Skeletal muscle satellite cell (primary cell): ENCODE measurements around the gene SAXO1.
"Not testable (repeated sequence)": the region's sequence is repeated elsewhere in the genome, so short reads cannot be mapped to it uniquely, and the experiment has no call there.

Source experiments
- H3K27me3 ChIP-seq: 2 replicates; pipeline ENCODE4 v1.7.0; 2013; ENCODE audit warnings: low read length; ENCODE audit not compliant: control insufficient read depth, insufficient read depth
- H3K36me3 ChIP-seq: 2 replicates; pipeline ENCODE4 v1.7.0; 2013; ENCODE audit warnings: mild to moderate bottlenecking, control low read depth, low read length; ENCODE audit not compliant: insufficient read depth
- H3K4me1 ChIP-seq: 2 replicates; pipeline ENCODE4 v1.7.0; 2013; ENCODE audit warnings: low read length; ENCODE audit not compliant: control insufficient read depth, insufficient read depth
- H3K4me2 ChIP-seq: 2 replicates; pipeline ENCODE4 v1.7.0; 2013; ENCODE audit warnings: mild to moderate bottlenecking, low read length
- H3K4me3 ChIP-seq: 2 replicates; pipeline ENCODE4 v1.7.0; 2013; ENCODE audit warnings: low read length
- H3K9ac ChIP-seq: 2 replicates; pipeline ENCODE4 v1.7.0; 2013; ENCODE audit warnings: mild to moderate bottlenecking, low read depth, low read length, moderate library complexity
- H3K9me3 ChIP-seq: replicated peaks from 2 replicates; pipeline ENCODE4 v1.7.0; 2013; ENCODE audit warnings: mild to moderate bottlenecking, control low read depth, low read length

The SAXO1 gene

GRCh38 chr9:18996211-18996610, 36.8 kb downstream of the SAXO1 start:
- Histone ChIP-seq H3K36me3 (no peaks in the 10 kb centered on the region), H3K9ac (no peak overlapping the region), H3K4me1 (no peaks in the 10 kb centered on the region), H3K4me3 (no peak overlapping the region), H3K27me3 (no peaks in the 10 kb centered on the region), H3K9me3 (peaks cover 3% of the 10 kb centered on the region), H3K4me2 (no peak overlapping the region)

GRCh38 chr9:18994263-18994916, 38.6 kb downstream of the SAXO1 start:
- Histone ChIP-seq H3K9me3 (peaks cover 3% of the 10 kb centered on the region), H3K4me2 (no peak overlapping the region), H3K36me3 (no peaks in the 10 kb centered on the region), H3K4me1 (no peaks in the 10 kb centered on the region), H3K27me3 (no peaks in the 10 kb centered on the region), H3K9ac (no peak overlapping the region), H3K4me3 (no peak overlapping the region)

- H3K9ac ChIP-seq, H3K27me3 ChIP-seq, H3K4me3 ChIP-seq, H3K36me3 ChIP-seq, H3K4me2 ChIP-seq, H3K4me1 ChIP-seq, H3K9me3 ChIP-seq: not testable (repeated sequence)
Observed at GRCh38 chr9:18991197-18991596, 41.8 kb downstream of the SAXO1 start.

- Histone ChIP-seq H3K4me2 (no peak overlapping the region), H3K4me1 (no peaks in the 10 kb centered on the region), H3K9me3 (no peaks in the 10 kb centered on the region), H3K36me3 (no peaks in the 10 kb centered on the region), H3K27me3 (no peaks in the 10 kb centered on the region), H3K4me3 (no peak overlapping the region), H3K9ac (no peak overlapping the region)
Observed at GRCh38 chr9:18990494-18990893, 42.5 kb downstream of the SAXO1 start.

GRCh38 chr9:18989865-18990264, 43.1 kb downstream of the SAXO1 start:
- H3K27me3 ChIP-seq, result no peaks in the 10 kb centered on the region
- no peak overlapping the region for H3K4me2 ChIP-seq
- H3K36me3 ChIP-seq, result no peaks in the 10 kb centered on the region
- H3K9ac ChIP-seq, result no peak overlapping the region
- no peaks in the 10 kb centered on the region for H3K9me3 ChIP-seq
- H3K4me3 ChIP-seq, result no peak overlapping the region
- H3K4me1 ChIP-seq, result no peaks in the 10 kb centered on the region

- no peak overlapping the region for H3K4me2 ChIP-seq
Observed at GRCh38 chr9:18989097-18989496, 43.9 kb downstream of the SAXO1 start.

GRCh38 chr9:18988003-18988402, 45.0 kb downstream of the SAXO1 start:
- Histone ChIP-seq H3K36me3 (no peaks in the 10 kb centered on the region), H3K4me1 (no peaks in the 10 kb centered on the region), H3K9ac (no peak overlapping the region), H3K9me3 (no peaks in the 10 kb centered on the region), H3K4me3 (no peak overlapping the region), H3K27me3 (no peaks in the 10 kb centered on the region), H3K4me2 (no peak overlapping the region)

More at GRCh38 chr9:18989097-18989496, 43.9 kb downstream of the SAXO1 start:
- no peaks in the 10 kb centered on the region for H3K4me1 ChIP-seq
- H3K4me3 ChIP-seq, result no peak overlapping the region
- H3K27me3 ChIP-seq, result no peaks in the 10 kb centered on the region
- no peaks in the 10 kb centered on the region for H3K36me3 ChIP-seq
- H3K9me3 ChIP-seq, result no peaks in the 10 kb centered on the region
- H3K9ac ChIP-seq, result no peak overlapping the region

GRCh38 chr9:18985996-18986395, 47.0 kb downstream of the SAXO1 start:
- H3K27me3 ChIP-seq, result no peaks in the 10 kb centered on the region
- no peaks in the 10 kb centered on the region for H3K9me3 ChIP-seq
- H3K36me3 ChIP-seq, result no peaks in the 10 kb centered on the region
- H3K4me2 ChIP-seq, result no peak overlapping the region
- H3K4me3 ChIP-seq, result no peak overlapping the region
- H3K9ac ChIP-seq, result no peak overlapping the region
- H3K4me1 ChIP-seq, result no peaks in the 10 kb centered on the region

GRCh38 chr9:18985464-18985951, 47.5 kb downstream of the SAXO1 start:
- Histone ChIP-seq H3K9ac (no peak overlapping the region), H3K4me3 (no peak overlapping the region), H3K4me1 (no peaks in the 10 kb centered on the region), H3K4me2 (no peak overlapping the region), H3K9me3 (no peaks in the 10 kb centered on the region), H3K36me3 (no peaks in the 10 kb centered on the region), H3K27me3 (no peaks in the 10 kb centered on the region)

GRCh38 chr9:18982262-18982620, 50.8 kb downstream of the SAXO1 start:
- H3K4me2 ChIP-seq, result no peak overlapping the region
- peaks cover 10% of the 10 kb centered on the region for H3K4me1 ChIP-seq
- H3K9ac ChIP-seq, result no peak overlapping the region
- no peaks in the 10 kb centered on the region for H3K36me3 ChIP-seq
- no peaks in the 10 kb centered on the region for H3K27me3 ChIP-seq
- no peak overlapping the region for H3K4me3 ChIP-seq
- H3K9me3 ChIP-seq, result no peaks in the 10 kb centered on the region

- Histone ChIP-seq H3K9me3 (no peaks in the 10 kb centered on the region), H3K27me3 (no peaks in the 10 kb centered on the region), H3K9ac (no peak overlapping the region), H3K4me3 (no peak overlapping the region), H3K4me1 (peaks cover 15% of the 10 kb centered on the region), H3K4me2 (no peak overlapping the region), H3K36me3 (no peaks in the 10 kb centered on the region)
Observed at GRCh38 chr9:18981476-18982261, 51.3 kb downstream of the SAXO1 start.

- Histone ChIP-seq H3K36me3 (no peaks in the 10 kb centered on the region), H3K4me3 (no peak overlapping the region), H3K4me2 (no peak overlapping the region), H3K9me3 (no peaks in the 10 kb centered on the region), H3K9ac (no peak overlapping the region), H3K4me1 (peaks cover 21% of the 10 kb centered on the region), H3K27me3 (peaks cover 8% of the 10 kb centered on the region)
Observed at GRCh38 chr9:18980189-18980588, 52.8 kb downstream of the SAXO1 start.
